Measurements from ENCODE around the gene FAM228B. TPM values are rescaled to one million over a fixed set of nuclear protein-coding genes. Genes with fewer than 3 reads are reported as not detected.
"Not testable (repeated sequence)": the region's sequence is repeated elsewhere in the genome, so short reads cannot be mapped to it uniquely, and the experiment has no call there.

Gene FAM228B
- polyA plus RNA-seq, 5 donors, result 22.2 to 30.6 (median 27.3) TPM

DNA sequence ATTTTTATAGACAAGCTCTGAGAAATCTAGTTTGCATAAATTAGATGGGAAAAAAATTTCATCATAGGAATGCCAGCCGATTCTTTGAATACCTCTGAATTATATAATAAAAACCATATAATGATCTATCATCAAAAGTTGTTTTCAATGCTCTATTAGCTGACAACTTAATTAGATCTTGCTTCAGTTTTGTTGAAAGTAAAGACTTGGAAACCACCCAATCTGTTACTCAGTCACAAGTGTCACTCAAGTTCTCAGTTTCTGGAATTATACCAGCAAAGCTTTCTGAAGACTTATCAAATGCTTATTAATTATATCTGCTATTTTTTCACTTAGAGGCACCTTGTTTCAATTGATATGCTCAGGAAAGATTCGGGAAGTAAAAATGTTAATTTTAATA lies 21.3 kb upstream of the FAM228B start:
- DNase-seq, result no peak

DNA sequence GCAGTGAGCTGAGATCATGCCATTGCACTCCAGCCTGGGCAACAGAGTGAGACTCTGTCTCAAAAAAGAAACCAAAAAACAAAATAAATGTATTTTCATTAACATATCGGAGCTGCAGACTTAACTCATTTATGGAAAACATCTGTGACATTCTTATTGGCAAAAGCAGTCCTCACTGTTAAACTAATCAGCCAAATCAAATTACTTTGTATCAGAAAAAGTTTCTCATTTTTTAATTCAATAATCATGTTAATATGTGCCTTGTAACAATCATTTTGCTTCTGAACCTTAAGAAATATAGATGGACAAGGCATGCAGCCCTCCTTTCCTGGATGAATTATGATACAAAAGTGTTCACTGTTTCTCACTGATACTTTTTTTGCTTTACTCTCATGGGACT lies 20.6 kb upstream of the FAM228B start:
- no peak for DNase-seq

DNA sequence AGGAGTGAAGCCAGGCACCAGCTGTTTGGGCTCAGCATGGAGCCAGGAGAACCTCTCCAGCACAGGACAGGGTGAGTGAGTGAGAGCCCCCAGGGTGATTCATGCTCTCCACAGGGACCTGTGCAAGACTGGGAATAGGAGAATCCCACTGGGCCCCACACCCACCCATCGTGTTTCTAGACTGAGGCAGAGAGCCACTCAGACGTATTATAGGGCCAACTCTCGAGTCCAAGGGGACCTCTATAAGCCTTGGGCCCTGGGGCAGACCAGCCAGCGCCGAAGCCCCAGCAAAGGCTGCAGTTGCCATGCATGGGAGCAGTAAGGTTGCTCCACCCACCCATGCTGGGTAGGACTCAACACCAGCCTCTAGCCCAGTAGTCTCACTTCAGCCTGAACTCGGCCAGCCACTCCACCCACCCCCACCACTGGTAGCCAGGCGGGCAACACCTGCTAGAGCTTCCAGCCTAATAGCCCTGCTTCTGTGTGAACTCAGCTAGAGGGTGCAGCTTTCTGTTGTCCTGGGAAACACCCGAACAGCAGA lies 19.1 kb upstream of the FAM228B start:
- DNase-seq, result no peak

DNA sequence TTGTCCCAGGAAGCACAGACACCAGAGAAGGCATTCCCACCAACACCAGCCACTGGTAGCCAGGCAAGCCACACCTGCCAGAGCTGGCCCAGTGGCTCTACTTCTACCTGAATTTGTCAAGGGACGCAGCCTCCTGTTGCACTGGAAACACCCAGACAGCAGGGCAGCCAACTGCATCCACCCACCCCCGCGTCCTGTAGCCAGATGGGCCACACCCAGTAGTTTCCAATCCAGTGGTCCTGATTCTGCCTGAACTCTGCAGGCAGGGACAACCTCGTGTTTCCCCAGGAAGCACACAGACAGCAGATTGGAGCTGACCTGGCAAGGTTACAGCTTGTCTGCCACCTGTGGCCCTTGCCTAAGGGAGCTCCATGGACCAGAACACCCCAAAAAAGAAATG lies 18.4 kb upstream of the FAM228B start:
- DNase-seq, result no peak

GRCh38 chr2:24105816-24106215 lies 17.5 kb upstream of the FAM228B start:
- no peak for DNase-seq

DNA sequence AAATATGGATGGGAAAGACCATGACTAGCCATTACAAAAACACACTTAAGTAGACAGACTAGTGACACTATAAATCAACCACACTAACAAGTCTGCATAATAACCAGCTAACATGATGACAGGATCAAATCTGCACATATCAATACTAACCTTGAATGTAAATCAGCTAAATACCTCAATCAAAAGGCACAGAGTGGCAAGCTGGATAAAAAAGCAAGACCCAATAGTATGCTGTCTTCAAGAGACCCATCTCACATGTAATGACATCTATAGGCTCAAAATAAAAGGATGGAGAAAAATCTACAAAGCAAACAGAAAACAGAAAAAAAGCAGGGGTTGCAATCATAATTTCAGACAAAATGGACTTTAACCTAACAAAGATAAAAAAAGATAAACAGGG lies 16.5 kb upstream of the FAM228B start:
- DNase-seq, result no peak

GRCh38 chr2:24107336-24107735 lies 15.9 kb upstream of the FAM228B start:
- no peak for DNase-seq

DNA sequence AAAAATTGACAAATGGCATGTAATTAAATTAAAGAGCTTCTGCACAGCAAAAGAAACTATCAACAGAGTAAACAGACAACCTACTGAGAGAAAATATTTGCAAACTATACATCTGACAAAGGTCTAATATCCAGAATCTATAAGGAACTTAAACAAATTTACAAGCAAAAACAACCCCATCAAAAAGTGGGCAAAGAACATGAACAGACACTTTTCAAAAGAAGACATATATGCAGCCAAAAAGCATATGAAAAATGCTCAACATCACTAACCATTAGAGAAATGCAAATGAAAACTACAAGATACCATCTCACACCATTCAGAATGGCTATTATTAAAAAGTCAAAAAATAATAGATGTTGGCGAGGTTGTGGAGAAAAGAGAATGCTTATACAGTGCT lies 13.8 kb upstream of the FAM228B start:
- not testable (repeated sequence) for DNase-seq

DNA sequence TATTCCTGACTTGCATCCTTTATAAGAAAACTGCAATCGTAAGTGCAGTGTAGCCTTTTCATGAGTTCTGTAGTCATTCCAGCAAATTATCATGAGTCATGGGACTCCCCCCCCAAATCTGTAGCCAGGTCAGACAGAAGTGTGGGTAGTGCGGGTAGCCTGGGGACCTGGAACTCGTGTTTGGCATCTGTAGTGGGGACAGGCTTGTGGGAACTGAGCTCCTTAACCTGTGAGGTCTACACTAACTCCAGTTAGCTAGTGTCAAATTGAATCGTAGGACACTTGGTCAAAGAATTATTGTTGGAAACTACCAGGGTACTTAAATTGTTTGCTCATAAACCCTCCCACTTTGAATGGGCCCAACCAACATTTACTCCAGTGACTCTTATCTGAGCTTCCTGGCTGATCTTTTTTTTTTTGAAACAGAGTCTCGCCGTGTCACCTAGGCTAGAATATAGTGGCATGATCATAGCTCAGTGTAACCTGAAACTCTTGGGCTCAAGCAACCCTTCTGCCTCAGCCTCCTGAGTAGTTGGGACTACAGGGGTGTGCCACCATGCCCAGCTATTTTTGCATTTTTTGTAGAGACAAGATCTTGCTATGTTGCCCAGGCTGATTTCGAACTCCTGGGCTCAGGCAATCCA lies 12.5 kb upstream of the FAM228B start:
- DNase-seq, result no peak

GRCh38 chr2:24111407-24111901 lies 11.8 kb upstream of the FAM228B start:
- no peak for DNase-seq

DNA sequence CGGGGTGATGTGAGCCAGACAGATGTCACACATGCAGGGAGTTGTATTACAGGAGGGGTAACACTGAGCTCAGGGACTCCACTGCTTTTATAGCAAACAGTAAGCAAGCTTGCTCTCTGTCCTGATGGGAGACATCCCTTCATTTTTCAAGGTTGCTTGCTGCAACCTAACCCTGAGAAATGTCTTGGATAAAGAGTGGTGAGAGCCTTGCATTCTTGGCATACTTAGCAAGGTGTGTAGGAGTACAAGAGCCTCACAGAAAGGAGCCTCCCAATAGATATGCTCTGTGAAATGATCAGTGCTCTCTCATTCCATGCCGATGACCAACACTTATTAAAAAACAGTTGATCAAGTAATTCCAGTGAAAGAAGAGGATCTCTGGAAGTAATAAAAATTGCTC lies 8.2 kb upstream of the FAM228B start:
- no peak for DNase-seq

DNA sequence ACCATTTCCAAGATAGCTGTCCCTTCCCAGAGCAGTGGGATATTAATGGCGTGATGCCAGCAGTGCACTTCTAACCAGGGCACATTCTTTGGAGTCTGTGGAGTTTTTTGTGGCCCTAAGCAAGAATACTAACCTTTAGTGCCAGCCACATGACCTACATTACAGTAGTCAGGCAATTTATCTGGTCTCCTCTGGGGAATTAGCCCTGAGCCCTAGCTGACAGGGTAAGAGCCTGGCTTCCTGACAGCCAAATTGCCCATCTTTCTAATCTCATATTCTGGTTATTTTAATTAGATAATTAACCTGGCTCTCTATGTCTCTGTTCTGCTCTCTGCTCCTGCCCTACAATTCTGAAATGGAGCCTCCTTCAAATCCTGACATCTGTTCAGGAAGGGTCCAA lies 5.4 kb upstream of the FAM228B start:
- DNase-seq, result no peak

DNA sequence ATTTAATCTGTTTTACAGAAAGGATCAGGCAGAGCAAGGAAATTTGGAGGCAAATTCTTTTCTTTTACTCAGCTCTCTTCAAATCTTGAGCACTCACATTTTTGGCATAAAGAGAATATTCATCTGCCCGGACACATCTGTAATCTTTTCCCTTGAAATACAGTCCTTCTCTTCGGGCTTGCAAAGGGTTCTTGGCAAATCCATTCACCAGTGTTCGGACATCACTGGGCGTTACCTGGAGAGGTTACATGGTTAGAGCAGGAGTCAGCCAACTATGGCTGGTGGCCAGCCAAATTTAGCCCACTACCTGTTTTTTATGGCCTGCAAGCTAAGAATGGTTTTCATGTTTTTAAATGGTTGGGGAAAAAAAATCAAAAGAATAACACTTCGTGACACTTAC lies 2.2 kb upstream of the FAM228B start:
- DNase-seq, result no peak

GRCh38 chr2:24121469-24121868 lies 1.8 kb upstream of the FAM228B start:
- no peak for DNase-seq

DNA sequence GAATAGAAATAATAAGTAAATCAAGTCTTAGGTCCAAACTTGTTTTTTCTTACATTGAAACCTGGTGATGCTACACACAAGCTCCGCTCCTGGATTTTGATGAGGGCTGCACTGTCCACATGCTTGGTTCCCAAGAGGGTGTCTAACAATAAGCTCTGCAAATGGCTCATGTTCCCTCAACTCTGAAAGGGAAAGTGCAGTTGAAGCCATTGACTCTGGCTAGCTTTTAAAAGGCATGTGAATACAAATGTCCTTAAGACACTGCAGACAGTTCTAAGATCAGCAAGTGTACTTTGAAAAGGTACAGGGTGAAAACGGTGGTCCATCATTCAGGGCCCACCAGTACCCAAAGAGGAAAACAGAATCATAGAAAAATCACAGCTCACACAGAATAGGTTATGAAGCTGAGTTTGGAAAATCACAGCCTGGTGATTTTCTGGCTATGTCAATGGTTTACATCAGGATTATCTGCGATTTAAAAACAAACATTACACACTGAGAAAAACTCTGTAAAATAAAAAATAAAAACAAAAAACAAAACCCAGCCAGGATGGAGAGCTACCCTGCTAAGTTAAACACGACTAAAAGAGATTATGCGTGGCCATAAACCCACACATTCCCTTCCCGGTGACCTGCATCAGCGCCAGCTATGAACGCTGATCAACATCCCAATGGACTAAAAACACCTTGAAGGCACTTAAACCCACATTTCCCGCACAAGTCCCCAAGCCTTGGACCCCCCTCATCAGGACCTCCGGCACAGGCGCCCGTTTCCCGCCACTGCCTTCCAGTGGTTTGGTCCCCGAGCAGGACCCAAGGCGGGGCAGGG lies 689 bp upstream of the FAM228B start:
- DNase-seq, result no peak

- DNase-seq, result no peak
Measured at GRCh38 chr2:24123922-24124580, 782 bp downstream of the FAM228B start.

DNA sequence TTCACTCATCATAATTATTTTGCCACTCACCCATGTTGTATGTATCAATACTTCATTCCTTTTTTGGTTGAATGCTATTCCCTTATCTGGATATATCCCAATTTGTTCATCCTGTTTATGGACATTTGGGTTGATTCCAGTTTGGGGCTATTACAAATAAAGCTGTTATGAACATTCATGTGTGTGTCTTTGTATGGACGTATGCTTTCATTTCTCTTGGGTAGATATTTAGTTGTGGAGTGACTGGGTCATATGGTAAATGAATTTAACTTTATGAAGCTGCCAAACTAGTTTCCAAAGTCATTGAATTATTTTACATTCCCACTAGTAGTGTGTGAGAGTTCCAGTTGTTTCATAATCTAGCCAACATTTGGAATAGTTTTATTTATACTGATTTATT lies 2.7 kb downstream of the FAM228B start:
- DNase-seq, result peak; percentile 84 to 89

DNA sequence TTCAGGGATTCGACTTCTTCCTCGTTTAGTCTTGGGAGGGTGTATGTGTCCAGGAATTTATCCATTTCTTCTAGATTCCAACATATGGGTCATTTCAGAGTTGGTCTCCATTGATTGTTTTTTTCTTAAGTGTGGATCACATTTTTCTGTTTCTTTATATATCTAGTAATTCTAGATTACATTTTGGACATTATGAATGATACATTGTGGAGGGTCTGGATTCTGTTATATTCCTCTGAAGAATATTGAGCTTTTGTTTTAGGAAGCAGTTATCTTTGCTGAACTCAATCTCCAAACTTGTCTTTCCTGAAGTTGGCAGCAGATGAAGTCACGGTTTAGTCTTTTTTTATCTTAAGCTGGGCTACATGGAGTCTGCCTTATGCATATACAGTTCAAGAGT lies 9.3 kb downstream of the FAM228B start:
- no peak for DNase-seq

DNA sequence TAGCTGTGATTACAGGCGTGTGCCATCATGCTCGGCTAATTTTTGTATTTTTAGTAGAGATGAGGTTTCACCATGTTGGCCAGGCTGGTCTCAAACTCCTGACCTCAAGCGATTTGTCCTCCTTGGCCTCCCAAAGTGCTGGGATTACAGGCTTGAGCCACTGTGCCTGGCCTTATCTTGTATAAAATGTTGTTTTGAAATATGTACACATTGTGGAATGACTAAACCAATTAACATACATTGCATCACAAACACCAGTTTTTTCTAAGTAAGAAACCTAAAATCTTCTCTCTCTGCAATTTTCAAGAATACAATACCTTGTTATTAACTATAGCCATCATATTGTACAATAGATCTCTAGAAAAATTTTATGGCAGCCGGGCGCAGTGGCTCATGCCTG lies 17.0 kb downstream of the FAM228B start:
- not testable (repeated sequence) for DNase-seq

DNA sequence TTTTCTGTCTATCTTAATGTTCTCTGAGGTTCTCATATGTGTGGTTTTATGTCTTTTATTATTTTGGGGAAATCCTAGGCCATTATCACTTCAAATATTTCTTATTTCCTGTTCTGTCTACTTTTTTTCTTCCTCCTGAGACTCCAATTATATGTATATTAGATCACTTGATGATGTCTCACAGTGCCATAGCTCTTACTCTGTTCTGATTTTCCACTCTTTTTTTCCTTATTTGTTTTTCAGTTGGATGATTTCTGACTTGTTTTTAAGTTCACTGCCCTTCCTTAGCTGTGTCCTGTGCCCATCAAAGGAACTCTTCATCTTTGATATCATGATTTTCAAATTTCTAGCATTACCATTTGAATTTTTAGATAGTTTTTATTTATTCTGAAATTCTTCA lies 24.1 kb downstream of the FAM228B start:
- DNase-seq, result no peak

DNA sequence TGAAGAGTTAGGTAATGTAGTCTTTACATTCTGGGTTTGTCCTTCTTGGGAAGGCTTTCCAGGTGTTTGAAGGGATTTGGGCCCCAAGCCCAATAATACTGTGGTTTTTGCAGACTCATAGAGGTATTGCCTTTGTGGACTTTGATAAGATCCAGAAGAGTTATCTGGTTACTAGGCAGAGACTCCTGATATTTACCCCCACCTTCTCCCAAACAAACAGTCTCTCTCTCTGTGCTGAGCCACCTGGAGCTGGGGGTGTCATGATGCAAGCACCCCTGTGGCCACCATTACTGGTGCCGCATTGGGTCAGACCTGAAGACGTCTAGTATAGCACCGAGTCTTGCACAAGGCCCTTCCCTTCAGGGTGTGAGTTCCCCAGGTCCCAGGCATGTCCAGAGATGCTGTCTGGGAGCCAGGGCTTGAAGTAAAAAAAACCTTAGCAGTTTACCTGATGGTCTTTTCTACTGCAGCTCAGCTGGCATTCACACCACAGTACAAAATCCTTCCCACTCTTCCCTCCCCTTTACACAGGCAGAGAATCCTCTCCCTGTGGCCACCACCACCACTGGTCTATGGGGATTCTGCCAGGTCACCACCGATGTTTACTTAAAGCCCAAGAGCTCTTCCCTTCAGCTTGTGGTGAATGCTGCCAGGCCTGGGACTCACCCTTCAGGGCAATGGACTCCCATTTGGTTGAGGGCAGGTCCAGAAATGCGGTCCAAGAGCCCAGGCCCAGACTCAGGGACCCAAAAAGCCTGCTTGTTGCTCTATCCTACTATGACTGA lies 29.3 kb downstream of the FAM228B start:
- no peak for DNase-seq

GRCh38 chr2:24153478-24153877 lies 30.2 kb downstream of the FAM228B start:
- DNase-seq, result no peak

Measured in right lung (tissue), 5 donors.